ENCODE measurements around the gene RBBP4.
"Not testable (repeated sequence)": the region's sequence is repeated elsewhere in the genome, so short reads cannot be mapped to it uniquely, and the experiment has no call there.

Gene RBBP4

DNA sequence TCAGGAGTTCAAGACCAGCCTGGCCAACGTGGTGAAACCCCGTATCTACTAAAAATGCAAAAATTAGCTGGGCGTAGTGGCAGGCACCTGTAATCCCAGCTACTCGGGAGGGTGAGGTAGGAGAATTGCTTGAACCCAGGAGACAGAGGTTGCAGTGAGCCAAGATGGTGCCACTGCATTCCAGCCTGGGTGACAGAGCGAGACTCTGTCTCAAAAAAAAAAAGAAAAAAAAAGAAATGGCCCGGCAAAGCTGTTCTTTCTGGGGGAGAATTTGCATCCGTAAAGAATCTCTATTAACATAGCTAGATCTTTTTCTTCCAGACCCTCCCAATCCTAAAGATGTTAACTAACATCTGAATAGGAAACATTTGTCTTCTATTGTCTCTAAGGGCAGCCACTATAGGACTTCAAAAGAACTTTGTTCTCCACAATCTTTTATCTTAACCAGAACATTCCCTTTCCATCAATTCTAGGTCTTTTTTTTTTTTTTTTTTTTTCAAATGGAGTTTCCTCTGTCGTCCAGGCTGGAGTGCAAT, 8.6 kb upstream of the RBBP4 start:
- not testable (repeated sequence) for DNase-seq

DNA sequence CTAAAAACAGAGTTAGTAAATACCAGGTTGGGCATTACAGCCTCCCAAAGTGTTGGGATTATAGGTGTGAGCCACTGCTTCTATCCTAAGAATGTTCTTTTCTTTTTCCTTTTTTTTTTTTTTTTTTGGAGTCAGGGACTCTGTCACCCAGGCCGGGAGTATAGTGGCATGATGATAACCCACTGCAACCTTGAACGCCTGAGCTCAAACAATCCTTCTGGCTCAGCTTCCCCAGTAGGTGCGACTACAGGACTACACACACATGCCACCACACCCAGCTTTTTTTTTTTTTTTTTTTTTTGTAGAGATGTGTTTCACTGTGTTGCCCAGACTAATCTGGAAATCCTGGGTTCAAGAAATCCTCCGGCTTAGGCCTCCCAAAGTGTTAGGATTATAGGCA, 6.6 kb upstream of the RBBP4 start:
- no peak for DNase-seq

DNA sequence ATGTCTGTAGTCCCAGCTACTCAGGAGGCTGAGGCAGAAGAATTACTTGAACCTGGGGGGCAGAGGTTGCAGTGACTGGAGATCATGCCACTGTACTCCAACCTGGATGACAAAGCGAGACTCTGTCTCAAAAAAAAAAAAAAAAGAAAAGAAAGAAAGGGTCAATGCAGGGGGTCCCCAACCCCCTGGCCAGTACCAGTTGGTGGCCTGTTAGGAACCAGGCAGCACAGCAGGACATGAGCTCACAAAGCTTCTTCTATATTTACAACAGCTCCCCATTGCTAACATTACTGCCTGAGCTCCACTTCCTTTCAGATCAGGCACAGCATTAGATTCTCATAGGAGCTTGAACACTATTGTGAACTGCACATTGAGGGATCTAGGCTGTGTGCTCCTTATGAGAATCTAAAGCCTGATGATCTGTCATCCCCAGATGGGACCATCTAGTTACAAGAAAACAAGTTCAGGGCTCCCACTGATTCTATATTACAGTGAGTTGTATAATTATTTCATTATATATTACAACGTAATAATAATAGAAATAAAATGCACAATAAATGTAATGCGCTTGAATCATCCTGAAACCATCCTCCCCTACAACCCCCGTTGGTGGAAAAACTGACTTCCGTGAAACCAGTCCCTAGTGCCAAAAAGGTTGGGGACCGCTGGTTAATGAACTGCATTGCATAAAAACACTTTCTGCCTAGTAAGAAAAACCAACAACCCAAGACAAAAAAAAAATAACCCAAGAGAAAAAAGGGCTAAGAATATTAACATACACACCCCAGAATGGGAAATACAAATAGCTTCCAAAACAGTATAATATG, 3.5 kb upstream of the RBBP4 start:
- no peak for DNase-seq

DNA sequence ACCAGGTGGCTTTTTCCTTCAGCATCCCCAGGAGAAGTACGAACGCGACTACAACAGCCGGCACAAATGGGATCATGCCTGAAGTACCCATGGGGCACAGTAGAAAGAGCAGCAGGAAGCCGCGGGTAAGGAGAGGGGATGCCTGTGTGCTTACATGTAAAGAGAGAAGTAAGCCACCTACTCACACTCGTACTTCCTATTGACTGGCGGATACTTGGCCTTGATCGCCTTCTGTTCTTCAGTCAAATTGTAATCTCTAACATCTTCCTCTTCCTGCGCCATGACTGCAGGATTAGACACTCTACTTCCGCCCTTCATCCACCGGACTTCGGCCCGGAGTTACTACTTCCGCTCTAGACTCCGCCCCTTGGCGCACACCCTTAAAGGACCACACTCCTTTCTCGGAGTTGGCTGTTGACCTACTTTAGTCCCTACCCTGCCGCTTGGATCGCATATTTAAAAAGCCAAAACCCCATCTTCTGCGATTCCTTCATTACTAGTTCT, 708 bp upstream of the RBBP4 start, which contains the start of gene ZBTB8OS:
ZBTB8OS (minus strand) TSS at position 303 of the 504 bp plus-strand sequence; CDS start at position 282, 21 bp downstream.
- peak; percentile 87 for DNase-seq

DNA sequence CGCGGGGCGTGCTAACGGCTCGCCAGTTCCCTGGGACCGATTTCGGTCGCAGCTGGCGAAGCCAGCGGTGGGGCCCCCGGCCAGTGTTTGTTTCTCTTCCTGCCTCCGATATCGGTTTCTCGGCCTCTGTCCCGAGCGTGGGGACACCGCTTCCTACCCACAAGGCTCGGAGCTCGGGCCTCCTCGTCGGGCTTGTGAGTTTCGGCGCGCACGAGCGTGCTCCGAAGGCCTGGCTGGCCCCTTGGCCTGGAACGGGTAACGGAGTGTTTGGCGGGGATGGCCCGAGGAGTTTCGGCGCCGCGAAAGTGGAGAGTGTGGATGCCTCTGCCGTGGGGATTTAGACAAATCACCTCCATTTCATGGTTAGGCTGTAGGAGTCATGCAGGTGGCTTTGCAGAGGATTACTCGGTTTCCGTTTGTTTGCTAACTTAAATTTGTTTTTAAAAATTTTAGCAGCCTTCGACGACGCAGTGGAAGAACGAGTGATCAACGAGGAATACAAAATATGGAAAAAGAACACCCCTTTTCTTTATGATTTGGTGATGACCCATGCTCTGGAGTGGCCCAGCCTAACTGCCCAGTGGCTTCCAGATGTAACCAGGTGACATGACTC, 559 bp downstream of the RBBP4 start:
- no peak for DNase-seq

DNA sequence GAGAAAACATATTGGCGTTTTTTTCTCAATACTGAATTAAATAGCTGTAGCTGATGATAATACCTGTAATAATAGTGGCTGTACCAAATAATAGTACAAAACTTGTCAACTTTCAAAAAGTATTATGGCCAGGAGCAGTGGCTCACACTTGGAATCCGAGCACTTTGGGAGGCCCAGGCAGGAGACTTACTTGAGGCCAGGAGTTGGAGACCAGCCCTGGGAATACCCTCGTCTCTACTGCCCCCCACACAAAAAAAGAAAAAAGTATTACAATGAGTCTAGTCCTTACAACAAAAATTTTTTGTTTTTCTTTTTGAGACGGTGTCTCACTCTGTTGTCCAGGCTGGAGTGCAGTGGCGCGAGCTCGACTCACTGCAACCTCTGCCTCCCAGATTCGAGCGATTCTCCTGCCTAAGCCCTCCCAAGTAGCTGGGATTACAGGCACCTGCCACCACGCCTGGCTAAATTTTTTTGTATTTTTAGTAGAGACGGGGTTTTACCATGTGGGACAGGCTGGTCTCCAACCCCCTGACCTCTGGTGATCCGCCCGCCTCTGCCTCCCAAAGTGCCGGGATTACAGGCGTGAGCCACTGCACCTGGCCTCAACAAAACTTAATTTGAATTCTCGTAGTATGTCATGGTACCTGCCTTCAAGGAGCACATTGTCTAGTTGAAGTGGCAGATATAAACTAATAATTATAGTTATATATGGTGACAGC, 1.4 kb downstream of the RBBP4 start:
- no peak for DNase-seq

DNA sequence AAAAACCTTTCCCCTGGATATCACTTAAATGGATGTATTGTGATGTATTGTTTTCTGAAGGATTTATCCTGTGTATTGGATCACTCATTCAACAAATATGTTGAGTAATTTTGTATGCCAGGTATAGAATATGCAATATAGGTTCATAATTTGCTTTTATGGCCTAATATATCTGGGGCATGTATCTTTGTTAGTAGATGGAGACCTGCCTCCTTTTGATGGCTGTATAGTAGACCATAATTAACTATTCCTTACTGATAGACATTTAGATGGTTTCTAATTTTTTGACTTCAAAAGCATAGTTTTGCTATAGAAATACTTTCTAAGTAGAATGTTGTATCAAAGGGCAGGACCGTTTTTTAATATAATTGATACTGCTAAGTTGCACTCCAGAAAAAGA, 8.6 kb downstream of the RBBP4 start:
- no peak for DNase-seq

DNA sequence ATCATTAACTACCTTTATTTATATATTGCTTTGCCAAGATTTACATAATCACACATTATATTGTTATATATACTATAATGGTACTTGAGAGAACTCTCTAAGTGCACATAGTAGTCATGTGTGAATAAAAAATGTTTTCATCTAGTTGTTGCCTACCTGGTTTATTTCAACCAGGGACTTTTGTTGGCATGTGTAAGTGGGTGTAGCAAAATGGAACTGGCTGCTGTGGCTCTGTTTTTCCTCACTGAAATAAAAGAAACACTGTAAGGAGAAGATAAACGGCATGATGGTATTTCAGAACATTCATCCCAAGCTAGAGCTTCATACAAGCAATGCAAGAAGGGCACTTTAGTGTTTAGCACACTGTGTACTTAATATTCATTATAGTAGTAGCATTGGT, 14.9 kb downstream of the RBBP4 start:
- DNase-seq: no peak

DNA sequence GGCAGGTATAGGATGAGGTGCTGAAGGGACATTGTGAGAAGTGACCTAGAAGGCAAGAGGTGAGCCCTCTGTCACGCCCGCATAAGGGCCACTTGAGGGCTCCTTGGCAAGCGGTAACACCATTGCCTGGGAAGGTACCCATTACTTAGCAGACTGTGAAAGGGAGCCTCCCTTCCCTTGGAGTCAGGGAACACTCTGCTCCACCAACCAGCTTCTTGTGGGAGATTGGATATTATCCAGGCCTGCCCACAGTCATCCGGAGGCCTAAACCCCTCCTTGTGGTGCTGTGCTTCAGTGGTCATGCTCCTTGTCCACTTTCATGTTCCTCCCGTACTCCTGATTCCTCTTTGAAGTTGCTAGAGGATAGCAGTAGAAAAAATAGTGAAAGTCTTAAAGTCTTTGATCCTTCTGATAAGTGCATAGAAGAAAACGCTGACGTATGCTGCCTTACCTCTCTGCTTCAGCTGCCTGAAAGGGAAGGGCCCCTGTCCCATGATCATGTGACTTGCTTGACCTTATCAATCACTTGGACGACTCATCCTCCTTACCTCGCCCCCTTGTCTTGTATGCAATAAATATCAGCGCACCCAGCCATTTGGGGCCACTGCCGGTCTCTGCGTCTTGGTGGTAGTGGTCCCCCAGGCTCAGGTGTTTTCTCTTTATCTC, 16.0 kb downstream of the RBBP4 start:
- no peak for DNase-seq

DNA sequence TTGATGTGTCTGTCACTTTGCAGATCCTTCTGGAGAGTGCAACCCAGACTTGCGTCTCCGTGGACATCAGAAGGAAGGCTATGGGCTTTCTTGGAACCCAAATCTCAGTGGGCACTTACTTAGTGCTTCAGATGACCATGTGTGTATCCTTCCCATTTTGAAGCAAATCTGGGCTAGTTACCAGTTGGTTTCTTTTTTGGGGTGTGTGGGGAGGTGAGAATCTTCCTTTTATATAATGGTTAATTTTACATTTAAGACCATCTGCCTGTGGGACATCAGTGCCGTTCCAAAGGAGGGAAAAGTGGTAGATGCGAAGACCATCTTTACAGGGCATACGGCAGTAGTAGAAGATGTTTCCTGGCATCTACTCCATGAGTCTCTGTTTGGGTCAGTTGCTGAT, 17.7 kb downstream of the RBBP4 start:
- DNase-seq: not testable (repeated sequence)

DNA sequence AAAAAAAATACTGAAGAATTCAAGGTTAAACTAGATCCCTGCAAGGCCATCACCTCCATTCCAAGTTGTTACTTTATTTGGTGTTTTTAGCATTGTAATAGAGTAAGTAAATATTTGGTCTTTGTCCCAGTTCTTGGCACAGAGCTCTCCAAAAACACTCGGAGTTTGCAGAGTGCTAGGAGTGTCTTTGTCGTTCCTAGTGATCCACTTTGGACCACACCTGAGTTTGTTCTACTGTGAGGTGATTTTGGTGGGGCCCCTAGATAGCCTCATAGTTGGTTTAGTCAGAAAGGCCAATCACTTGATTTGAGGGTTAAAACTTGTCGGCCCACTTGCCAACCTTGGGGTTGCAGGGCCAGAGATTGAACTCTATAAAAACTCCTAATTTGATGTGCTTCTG, 25.9 kb downstream of the RBBP4 start:
- DNase-seq: no peak

DNA sequence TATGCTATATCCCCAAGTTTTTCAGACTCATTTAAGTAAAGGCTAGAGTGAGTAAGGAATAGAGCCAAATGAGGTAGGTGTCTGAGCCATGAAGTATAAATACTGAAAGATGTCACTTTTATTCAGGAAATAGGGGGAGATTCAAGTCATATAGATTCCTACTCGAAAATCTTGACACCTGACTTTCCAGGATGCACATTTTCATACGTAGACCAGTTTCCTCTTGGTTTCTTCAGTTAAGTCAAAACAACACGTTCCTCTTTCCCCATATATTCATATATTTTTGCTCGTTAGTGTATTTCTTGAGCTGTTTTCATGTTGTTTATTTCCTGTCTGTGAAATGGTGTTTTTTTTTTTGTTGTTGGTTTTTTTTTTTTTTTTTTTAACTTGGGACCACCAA, 29.0 kb downstream of the RBBP4 start:
- DNase-seq: not testable (repeated sequence)

DNA sequence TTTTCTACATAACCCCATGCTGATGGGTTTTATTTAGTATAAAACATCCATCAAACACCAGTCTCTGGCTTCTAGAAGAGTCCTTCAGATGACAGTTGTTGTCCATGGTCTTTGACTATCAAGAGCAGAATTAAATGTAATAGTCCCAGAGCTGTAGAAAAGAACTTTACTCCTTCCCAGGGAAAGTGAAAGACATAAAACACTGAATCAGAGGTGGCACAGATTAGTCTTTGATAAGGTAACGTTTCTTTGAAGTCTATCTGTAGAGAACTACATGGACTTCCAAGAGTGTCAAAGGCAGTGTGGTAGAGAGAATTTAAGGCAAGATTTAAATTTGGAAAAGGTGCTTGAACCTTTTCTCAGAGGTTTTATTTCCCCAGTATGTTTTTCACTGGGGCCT, 29.6 kb downstream of the RBBP4 start:
- DNase-seq: no peak

DNA sequence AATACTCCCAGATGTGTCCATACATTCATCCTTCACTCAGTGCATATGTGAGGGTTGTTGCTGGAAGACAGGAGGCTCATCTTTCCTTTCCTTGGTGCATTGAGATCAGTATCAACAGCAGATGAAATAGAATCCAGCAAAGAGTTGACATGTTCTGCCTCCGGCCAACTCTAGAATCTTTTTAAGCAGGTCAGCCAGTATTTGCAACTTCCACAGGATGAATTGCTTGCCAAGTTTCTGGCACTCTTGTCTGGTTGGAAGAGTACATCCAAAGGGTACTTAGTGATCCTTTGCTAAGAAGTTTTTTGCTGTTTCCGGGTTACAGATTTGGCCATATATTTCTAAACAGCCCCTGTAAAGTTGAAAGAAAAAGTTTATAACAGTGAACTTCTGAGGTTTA, 30.5 kb downstream of the RBBP4 start:
- DNase-seq: no peak

DNA sequence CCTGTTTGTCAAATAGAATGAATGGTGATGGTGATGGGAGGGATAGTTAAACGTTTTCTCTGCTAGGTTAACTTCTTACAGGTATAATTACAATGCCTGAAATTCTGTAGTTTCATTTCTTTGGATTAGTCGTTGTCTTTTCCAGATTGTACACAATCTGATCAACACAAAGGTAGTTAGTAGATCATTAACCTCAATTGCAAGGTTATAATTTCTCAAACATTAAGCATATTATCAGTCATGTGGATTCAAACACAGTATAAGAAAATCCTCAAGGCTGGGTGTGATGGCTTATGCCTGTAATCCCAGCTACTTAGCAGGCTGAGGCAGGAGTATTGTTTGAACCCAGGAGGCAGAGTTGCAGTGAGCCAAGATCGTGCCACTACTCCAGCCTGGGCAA, 31.0 kb downstream of the RBBP4 start:
- no peak for DNase-seq

DNA sequence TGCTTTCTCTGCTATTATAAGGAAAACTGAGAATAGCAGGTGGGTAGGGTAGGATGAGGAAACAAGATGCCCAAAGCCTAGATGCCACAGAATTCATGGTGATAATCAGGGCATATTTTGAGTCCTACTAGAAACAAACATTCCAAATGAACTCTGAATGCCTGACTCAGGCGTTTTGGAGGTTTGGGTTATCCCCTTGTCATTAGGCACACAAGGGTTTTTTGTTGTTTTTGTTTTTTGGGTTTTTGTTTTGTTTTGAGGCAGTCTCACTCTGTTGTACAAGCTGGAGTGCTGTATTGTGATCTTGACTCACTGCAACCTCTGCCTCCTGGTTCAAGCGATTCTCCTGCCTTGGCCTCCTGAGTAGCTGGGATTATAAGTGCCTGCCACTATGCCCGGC, 32.4 kb downstream of the RBBP4 start:
- DNase-seq: no peak

DNA sequence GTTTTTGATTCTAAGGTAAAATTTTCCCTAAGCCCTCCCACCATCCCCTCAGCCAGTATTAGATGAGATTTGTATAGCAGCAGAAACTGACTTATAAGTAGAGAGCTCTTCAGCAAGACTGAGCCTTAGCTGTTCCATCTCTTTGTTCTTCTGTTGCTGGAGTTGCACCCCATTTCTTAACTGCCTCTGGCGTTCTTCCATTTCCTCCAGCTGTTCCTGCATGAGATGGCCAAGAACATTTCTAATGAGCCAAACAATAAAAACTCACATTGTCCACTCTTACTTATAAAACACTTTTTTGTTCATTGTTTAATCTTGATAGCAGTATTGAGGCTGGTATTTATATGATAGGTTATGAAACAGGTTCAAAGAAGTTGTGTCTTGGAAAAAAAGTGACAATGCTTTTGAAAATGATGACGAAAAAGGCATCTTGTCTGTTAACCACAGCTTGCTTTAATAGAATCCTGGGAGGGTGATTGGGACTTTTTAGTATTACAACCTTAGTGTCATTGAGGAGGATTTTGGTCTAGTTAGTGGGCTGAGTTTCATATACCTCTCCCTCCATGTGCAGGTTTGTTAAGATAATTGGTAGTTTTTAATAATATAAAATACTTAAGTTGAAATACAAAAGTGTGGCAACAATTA, 33.3 kb downstream of the RBBP4 start:
- DNase-seq: no peak

DNA sequence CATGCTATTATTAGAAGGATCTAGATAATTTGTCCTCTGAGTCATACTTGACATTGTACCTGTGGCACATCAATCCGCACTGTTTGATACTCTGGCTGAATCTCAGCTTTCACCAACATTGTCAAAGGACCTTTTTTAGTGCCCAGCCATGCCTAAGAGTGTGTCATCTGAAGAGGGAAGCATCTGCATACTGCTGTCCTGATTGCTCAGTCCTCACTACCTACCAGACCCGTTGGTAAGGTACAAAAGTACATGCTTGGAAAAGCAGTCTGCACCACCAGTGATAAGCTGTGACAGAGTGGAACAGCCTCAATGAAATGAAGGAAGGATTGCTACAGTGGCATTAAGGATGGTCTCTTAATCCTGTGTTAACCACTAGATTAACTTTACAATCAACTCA, 34.5 kb downstream of the RBBP4 start:
- DNase-seq: no peak

DNA sequence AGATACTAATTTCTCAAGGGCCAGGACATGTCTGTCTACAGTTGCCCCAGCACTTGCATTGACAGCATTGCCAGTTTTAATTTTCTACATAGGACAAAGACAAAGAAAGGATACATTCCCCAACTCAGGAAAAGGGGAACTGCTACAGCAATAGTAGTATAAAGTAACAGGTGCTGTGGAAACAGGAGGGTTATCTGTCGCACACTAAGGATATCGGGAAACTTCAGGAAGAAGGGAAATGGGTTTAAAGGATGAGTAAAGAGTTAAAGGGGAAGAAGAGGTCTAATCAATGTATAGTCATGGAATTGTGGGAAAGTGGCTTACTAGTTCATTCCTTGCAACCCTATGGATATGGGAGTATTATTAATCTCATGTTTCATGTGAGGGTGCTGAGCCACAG, 35.4 kb downstream of the RBBP4 start:
- DNase-seq: no peak

DNA sequence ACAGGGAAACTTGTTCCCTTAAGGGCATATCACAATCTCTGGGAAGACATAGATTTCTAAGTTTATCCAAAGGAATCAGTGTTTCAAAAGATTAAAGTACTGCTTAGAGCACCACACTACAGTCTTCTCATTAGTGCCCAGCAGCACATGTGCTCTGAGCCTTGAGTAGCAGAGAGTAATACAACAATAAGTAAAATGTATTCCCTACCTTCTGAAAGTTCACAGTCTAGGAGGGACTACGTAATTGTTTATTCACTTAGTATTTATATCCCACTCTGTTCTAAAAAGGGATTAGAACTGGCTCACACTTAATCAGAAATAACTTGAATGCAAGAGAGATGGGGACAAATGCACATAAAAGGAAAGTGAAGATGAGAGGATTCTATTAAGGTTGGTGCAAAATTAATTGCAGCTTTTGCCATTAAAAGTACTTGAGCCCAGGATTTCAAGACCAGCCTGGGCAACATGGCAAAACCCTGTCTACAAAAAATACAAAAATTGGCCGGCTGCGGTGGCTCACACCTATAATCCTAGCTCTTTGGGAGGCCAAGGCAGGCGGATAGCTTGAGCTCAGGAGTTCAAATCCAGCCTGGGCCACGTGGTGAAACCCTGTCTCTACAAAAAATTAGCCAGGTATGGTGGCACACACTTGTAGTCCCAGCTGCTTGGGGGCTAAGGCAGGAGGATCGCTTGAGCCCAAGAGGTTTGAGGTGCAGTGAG, 42.6 kb downstream of the RBBP4 start:
- no peak for DNase-seq

DNA sequence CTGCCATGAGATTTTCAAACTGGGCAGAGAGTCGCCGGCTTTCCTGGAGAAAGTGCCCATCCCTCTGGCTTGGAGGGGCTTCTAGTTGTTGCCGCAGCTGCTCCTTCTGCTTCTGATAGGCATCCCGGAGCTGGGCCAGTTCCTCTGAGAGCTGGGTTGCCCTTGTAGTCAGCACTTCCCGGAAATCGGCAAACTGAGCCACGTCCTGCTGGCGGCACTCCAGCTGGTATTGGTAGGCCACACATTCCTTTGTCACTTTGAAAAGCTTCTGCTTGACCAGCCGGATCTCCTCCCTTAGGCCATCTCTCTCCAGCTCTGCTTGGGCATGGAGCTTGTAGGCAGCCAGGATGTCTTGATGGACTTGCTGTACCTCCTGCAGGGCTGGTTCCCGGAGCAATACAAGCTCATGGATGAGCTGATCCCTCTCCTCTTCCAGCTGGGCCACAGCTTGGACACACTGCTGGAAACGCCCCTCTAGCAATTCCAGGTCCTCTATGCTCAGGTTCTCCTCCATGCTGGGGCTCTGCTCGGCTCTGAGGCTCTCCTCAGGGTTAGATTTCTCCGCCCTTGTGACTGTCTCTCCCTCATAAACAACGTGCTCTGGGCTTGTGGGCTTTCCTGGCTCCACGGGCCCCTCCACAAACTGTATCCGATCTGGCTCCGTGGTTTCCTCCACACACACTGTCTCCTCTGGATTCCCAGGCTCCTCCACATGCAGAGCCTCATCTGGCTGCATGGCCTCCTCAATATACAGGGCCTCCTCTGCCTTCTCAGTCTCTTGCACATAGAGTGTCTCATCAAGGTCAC, 44.3 kb downstream of the RBBP4 start:
- no peak for DNase-seq
